Measurements from ENCODE around the gene AVPR1B.

The AVPR1B gene

GRCh38 chr1:206111271-206111927 lies 5.8 kb downstream of the AVPR1B start:
- DNase-seq (ENCODE audit: low spot score): no peak

- no peak for DNase-seq (ENCODE audit: low spot score)
These were observed 6.4 kb downstream of the AVPR1B start for GRCh38 chr1:206110820-206111219.

GRCh38 chr1:206110161-206110560 lies 7.0 kb downstream of the AVPR1B start:
- DNase-seq (ENCODE audit: low spot score): no peak

- no peak for DNase-seq (ENCODE audit: low spot score)
These were observed 7.5 kb downstream of the AVPR1B start for GRCh38 chr1:206109718-206110117.

GRCh38 chr1:206108635-206109034 lies 8.6 kb downstream of the AVPR1B start:
- DNase-seq (ENCODE audit: low spot score): no peak

GRCh38 chr1:206107168-206107544 lies 10.0 kb downstream of the AVPR1B start:
- DNase-seq (ENCODE audit: low spot score): no peak

GRCh38 chr1:206106328-206107167 lies 10.6 kb downstream of the AVPR1B start:
- DNase-seq (ENCODE audit: low spot score): peak; percentile 87

- DNase-seq (ENCODE audit: low spot score): no peak
These were observed 11.7 kb downstream of the AVPR1B start for GRCh38 chr1:206105464-206105995.

- DNase-seq (ENCODE audit: low spot score): no peak
These were observed 13.2 kb downstream of the AVPR1B start for GRCh38 chr1:206103979-206104378.

- no peak for DNase-seq (ENCODE audit: low spot score)
These were observed 14.8 kb downstream of the AVPR1B start for GRCh38 chr1:206102292-206102936.

GRCh38 chr1:206101351-206102045 lies 15.7 kb downstream of the AVPR1B start:
- DNase-seq (ENCODE audit: low spot score): no peak

- DNase-seq (ENCODE audit: low spot score): no peak
These were observed 16.9 kb downstream of the AVPR1B start for GRCh38 chr1:206100226-206100815.

- DNase-seq (ENCODE audit: low spot score): no peak
These were observed 18.8 kb downstream of the AVPR1B start for GRCh38 chr1:206098242-206098919.

- no peak for DNase-seq (ENCODE audit: low spot score)
These were observed 19.8 kb downstream of the AVPR1B start for GRCh38 chr1:206097381-206097780.

GRCh38 chr1:206094024-206094423 lies 23.2 kb downstream of the AVPR1B start:
- DNase-seq (ENCODE audit: low spot score): no peak

- no peak for DNase-seq (ENCODE audit: low spot score)
These were observed 27.8 kb downstream of the AVPR1B start for GRCh38 chr1:206089341-206089740.

- no peak for DNase-seq (ENCODE audit: low spot score)
These were observed 30.1 kb downstream of the AVPR1B start for GRCh38 chr1:206087091-206087490.

GRCh38 chr1:206083750-206084149 lies 33.4 kb downstream of the AVPR1B start:
- DNase-seq (ENCODE audit: low spot score): no peak

GRCh38 chr1:206082831-206083695 lies 34.1 kb downstream of the AVPR1B start:
- no peak for DNase-seq (ENCODE audit: low spot score)

- DNase-seq (ENCODE audit: low spot score): no peak
These were observed 35.3 kb downstream of the AVPR1B start for GRCh38 chr1:206081856-206082255.

Data from left forelimb (tissue), 1 donor.